ENCODE results near the gene VPS41. TPM values are rescaled to one million over a fixed set of nuclear protein-coding genes. Genes with fewer than 3 reads are reported as not detected.

VPS41 gene
- polyA plus RNA-seq, 1 of the 3 experiments (the other 2 are of a cell fraction), result 20.4 TPM

DNA sequence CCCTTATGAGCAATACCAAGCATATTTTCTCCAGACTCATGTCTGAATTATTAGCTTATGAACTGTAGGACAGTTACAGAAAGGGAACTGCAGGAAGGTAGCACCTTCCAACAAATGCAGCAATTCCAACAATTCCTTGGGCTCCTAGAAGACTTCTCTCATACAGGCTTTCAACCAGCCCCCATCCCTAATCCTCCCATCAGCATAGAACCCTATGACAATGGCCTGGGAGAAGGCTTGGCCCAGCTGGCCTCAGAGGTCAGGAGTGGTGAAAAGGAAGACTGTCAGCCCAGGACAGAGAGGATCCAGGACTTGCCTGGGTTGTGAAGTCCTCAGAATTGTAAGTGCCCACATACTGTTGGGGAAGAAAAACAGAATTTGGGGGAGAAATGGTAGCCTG is 5.9 kb downstream of the VPS41 start (continued):
- TF ChIP-seq ELF1 (IDR thresholded peaks at IDR 0.05) (no peak), MXI1 (IDR thresholded peaks at IDR 0.05; ENCODE audit: low read depth, low read length) (no peak), RAD21 (IDR thresholded peaks at IDR 0.05; ENCODE audit: low read length) (no peak), TAF1 (IDR thresholded peaks at IDR 0.05; ENCODE audit: borderline replicate concordance, low read depth, low read length) (no peak), NRF1 (IDR thresholded peaks at IDR 0.05; ENCODE audit: low read depth, low read length) (no peak)

- Histone ChIP-seq H3K9me3 (no peaks in the 10 kb centered on the region), H3K79me2 (ENCODE audit: insufficient read depth) (peaks cover 38% of the 10 kb centered on the region), H2AFZ (ENCODE audit: low read depth) (no peak overlapping the region), H3K27me3 (ENCODE audit: insufficient read depth) (no peaks in the 10 kb centered on the region), H3K4me2 (no peak overlapping the region), H3K9ac (no peak overlapping the region), H3F3A (replicated peaks; ENCODE audit: insufficient read depth) (no peaks in the 10 kb centered on the region), H4K20me1 (ENCODE audit: insufficient read depth) (peaks cover 2% of the 10 kb centered on the region; the same call in 1 of the 2 replicates), H3K9me2 (no peaks in the 10 kb centered on the region), H3K36me3 (replicated peaks in 1 of 2; ENCODE audit: control insufficient read depth in 1 of 2, insufficient read depth in 2 of 2, low read length in 1 of 2) (peaks cover 0 to 3% of the 10 kb centered on the region in 2 experiments), H3K4me1 (ENCODE audit: control insufficient read depth in 1 of 2, insufficient read depth in 2 of 2, low read depth in 1 of 2, low read length in 1 of 2) (peaks cover 0 to 3% of the 10 kb centered on the region in 2 experiments; a peak in 2 of 4 replicates), H3K4me3 (ENCODE audit: low read depth in 2 of 2, low read length in 1 of 2) (no peak overlapping the region), H3K27ac (ENCODE audit: low read depth in 2 of 2, low read length in 1 of 2) (no peak overlapping the region)
- no peak for DNase-seq
- TF ChIP-seq ELF1 (IDR thresholded peaks at IDR 0.05), result no peak
- TF ChIP-seq, protein P1, sequence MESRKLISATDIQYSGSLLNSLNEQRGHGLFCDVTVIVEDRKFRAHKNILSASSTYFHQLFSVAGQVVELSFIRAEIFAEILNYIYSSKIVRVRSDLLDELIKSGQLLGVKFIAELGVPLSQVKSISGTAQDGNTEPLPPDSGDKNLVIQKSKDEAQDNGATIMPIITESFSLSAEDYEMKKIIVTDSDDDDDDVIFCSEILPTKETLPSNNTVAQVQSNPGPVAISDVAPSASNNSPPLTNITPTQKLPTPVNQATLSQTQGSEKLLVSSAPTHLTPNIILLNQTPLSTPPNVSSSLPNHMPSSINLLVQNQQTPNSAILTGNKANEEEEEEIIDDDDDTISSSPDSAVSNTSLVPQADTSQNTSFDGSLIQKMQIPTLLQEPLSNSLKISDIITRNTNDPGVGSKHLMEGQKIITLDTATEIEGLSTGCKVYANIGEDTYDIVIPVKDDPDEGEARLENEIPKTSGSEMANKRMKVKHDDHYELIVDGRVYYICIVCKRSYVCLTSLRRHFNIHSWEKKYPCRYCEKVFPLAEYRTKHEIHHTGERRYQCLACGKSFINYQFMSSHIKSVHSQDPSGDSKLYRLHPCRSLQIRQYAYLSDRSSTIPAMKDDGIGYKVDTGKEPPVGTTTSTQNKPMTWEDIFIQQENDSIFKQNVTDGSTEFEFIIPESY (IDR thresholded peaks at IDR 0.05; ENCODE audit: borderline replicate concordance, low read depth), result no peak
- POLR2A ChIA-PET, result no interaction called here
- CTCF ChIA-PET, result interaction anchor here (1.2 kb wide), 1 partner anchor 9 kb away, joined by 3 read pairs; no protein-coding TSS in a partner anchor
- WGBS (ENCODE audit: low lambda C conversion rate), result 96% methylated on average over 2 of the region's 2 CpGs
Measured at GRCh38 chr7:38902449-38902848, 6.5 kb downstream of the VPS41 start.

DNA sequence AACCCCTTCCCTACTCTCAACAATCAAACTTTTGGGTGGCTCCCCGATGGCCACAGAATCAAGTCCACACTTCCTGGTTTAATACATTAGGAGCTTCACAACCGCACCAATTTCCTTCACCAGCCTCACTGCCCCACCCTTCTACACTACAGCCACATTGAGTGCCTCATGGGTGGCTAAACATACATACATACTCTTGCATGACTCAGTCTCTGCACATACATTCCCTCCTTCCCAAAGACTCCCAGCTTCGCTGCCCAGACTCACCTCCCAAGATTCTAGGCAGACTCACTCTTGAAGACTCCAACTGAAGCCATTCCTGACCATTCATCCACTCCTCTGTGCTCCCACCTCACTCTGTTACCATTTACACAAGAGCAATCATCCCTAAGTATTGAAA is 15.9 kb downstream of the VPS41 start:
- CTCF ChIA-PET, result no interaction called here
- H3K9me3 ChIP-seq, result no peaks in the 10 kb centered on the region
- no peaks in the 10 kb centered on the region for H3K9me2 ChIP-seq
- H3K27ac ChIP-seq (ENCODE audit: low read depth in 2 of 2, low read length in 1 of 2), result no peak overlapping the region
- no peaks in the 10 kb centered on the region for H3K27me3 ChIP-seq (ENCODE audit: insufficient read depth)
- H3K36me3 ChIP-seq (replicated peaks in 1 of 2; ENCODE audit: control insufficient read depth in 1 of 2, insufficient read depth in 2 of 2, low read length in 1 of 2), result peaks cover 16 to 28% of the 10 kb centered on the region in 2 experiments
- H2AFZ ChIP-seq (ENCODE audit: low read depth), result no peak overlapping the region
- peaks cover 8% of the 10 kb centered on the region for H3K79me2 ChIP-seq (ENCODE audit: insufficient read depth)
- H3K9ac ChIP-seq, result no peak overlapping the region
- H3K4me3 ChIP-seq (ENCODE audit: low read depth in 2 of 2, low read length in 1 of 2), result no peak overlapping the region
- POLR2A ChIA-PET, result no interaction called here
- no peak for TF ChIP-seq TEAD4 (IDR thresholded peaks at IDR 0.05; ENCODE audit: borderline replicate concordance, insufficient read depth)
- TF ChIP-seq USF1 (IDR thresholded peaks at IDR 0.05; ENCODE audit: borderline replicate concordance, low read depth), result no peak
- TF ChIP-seq NFIC (IDR thresholded peaks at IDR 0.05; ENCODE audit: borderline replicate concordance), result no peak
- TF ChIP-seq RAD21 (IDR thresholded peaks at IDR 0.05; ENCODE audit: low read length), result no peak
- TF ChIP-seq EP300 (IDR thresholded peaks at IDR 0.05; ENCODE audit: borderline replicate concordance in 1 of 2, low read depth in 1 of 2, low read length in 1 of 2), result no peak
- TF ChIP-seq, protein P2, sequence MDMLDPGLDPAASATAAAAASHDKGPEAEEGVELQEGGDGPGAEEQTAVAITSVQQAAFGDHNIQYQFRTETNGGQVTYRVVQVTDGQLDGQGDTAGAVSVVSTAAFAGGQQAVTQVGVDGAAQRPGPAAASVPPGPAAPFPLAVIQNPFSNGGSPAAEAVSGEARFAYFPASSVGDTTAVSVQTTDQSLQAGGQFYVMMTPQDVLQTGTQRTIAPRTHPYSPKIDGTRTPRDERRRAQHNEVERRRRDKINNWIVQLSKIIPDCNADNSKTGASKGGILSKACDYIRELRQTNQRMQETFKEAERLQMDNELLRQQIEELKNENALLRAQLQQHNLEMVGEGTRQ (IDR thresholded peaks at IDR 0.05; ENCODE audit: borderline replicate concordance, low read depth, low read length), result no peak
- no peak for TF ChIP-seq YY1 (IDR thresholded peaks at IDR 0.05; ENCODE audit: low read depth)
- no peak for TF ChIP-seq MEF2A (IDR thresholded peaks at IDR 0.05; ENCODE audit: borderline replicate concordance, low read depth)
- TF ChIP-seq FOSL2 (IDR thresholded peaks at IDR 0.05; ENCODE audit: borderline replicate concordance, low read depth), result no peak
- no peak for TF ChIP-seq EZH2phosphoT487 (IDR thresholded peaks at IDR 0.05; ENCODE audit: borderline replicate concordance, low read depth)
- no peak for TF ChIP-seq RCOR1 (IDR thresholded peaks at IDR 0.05; ENCODE audit: low read length)
- TF ChIP-seq SMC3 (IDR thresholded peaks at IDR 0.05; ENCODE audit: low read depth, low read length), result no peak
- no peak for TF ChIP-seq NRF1 (IDR thresholded peaks at IDR 0.05; ENCODE audit: low read depth, low read length)
- TF ChIP-seq GABPA (IDR thresholded peaks at IDR 0.05; ENCODE audit: low read depth), result no peak
- no peak for TF ChIP-seq POLR2AphosphoS5 (IDR thresholded peaks at IDR 0.05; ENCODE audit: low read depth, low read length)
- TF ChIP-seq GATA2 (CRISPR knock-in tag; IDR thresholded peaks at IDR 0.05), result no peak
- TF ChIP-seq ELF1 (IDR thresholded peaks at IDR 0.05), result no peak
- 98% methylated on average over 3 of the region's 3 CpGs for WGBS (ENCODE audit: low lambda C conversion rate)
- peaks cover 0 to under 1% of the 10 kb centered on the region in 2 experiments; a peak in 1 of 4 replicates for H3K4me1 ChIP-seq (ENCODE audit: control insufficient read depth in 1 of 2, insufficient read depth in 2 of 2, low read depth in 1 of 2, low read length in 1 of 2)
- DNase-seq, result no peak
- peaks cover 5% of the 10 kb centered on the region for H3F3A ChIP-seq (replicated peaks; ENCODE audit: insufficient read depth)
- H4K20me1 ChIP-seq (ENCODE audit: insufficient read depth), result no peaks in the 10 kb centered on the region; the same call in 1 of the 2 replicates
- no peak overlapping the region for H3K4me2 ChIP-seq
